ENCODE data around the gene METRNL.
"Not testable (repeated sequence)": the region's sequence is repeated elsewhere in the genome, so short reads cannot be mapped to it uniquely, and the experiment has no call there.

Gene METRNL

DNA sequence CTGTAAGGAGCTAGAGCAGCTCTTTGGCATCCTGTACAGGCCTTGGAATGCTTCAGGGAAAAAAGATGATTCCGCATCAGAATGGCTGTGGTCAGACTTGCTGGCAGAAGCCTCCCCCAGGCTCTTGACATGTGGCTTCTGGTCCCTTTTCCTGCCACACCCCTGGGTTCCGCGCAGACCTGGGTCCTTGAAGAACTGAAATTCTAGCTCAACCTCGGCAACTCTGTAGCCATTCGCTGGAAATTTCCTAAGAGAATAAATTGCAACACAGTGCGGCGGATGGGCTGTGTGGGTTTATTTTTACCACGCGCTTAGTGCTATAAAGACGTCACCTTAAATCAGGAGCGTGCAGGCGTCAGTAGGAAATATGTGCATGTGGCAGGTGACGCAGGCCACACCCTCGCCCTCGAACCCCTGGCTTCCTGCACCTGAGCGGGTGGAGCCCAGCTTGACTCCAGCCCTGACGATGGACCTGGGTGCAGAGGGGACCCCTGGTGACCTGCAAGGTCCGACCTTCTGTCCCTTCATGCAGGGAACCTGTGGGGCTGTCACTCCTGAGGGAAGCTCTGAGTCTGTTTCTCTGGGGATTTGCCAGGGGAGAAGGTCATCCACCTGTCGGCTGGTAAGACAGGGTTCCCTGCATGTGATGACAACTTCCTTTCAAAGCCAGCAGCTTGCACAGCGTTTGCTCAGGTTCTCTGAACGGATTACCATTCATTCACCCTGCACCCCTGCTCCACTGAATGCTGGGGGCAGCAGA is 46.3 kb downstream of the METRNL start:
- DNase-seq, result no peak

DNA sequence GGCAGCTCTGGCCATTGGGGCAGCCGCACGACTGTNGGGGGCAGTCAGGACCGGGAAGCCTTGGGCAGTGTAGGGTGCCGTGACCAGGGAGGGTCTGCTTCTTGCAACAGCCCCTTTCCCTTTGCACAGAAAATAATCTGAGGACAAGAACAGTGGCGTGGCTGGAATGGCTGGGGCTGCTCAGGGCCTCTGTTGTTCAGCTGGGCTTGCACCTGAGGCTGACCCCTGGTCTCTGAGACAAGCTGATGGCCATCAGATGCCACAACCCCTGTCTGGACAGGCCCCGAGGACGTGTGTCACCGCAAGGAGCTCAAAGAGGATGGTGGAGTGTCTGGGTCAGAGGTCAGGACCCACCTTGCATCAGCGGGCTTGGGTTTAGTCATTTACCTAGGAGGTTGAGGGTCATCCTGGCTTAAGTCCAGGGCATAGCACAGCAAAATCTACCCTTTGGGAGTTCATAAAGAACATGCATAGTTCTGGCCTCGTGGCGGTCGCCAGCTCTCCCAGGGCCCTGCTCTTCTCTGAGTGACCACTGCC is 46.9 kb downstream of the METRNL start:
- no peak for DNase-seq

DNA sequence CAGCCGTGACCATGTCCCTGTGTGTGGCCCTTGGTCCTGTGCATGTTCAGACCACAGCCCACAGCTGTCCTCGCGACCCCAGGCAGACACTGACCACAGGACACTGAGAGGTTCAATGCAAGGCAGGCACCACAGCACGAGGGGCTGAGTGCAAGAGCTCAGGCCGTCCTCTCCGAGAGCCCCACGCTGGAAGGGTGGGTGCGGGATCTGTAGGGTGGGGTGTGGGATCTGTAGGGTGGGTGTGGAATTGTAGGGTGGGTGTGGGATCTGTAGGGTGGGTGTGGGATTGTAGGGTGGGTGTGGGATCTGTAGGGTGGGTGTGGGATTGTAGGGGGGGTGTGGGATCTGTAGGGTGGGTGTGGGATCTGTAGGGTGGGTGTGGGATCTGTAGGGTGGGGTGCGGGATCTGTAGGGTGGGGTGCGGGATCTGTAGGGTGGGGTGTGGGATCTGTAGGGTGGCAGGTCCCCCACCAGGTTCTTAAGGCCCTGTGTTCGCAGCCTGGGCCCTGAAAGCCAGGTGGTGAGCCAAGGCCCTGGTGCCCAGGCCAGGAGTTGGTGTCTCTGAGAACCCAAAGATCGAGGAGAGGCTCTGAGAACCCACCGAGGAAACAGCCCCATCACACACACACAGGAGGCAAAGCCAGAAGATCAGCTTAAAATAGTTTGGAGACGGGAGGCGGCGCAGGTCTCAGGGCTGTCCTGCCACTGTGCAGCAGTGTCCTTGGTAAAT is 48.2 kb downstream of the METRNL start:
- no peak for DNase-seq

DNA sequence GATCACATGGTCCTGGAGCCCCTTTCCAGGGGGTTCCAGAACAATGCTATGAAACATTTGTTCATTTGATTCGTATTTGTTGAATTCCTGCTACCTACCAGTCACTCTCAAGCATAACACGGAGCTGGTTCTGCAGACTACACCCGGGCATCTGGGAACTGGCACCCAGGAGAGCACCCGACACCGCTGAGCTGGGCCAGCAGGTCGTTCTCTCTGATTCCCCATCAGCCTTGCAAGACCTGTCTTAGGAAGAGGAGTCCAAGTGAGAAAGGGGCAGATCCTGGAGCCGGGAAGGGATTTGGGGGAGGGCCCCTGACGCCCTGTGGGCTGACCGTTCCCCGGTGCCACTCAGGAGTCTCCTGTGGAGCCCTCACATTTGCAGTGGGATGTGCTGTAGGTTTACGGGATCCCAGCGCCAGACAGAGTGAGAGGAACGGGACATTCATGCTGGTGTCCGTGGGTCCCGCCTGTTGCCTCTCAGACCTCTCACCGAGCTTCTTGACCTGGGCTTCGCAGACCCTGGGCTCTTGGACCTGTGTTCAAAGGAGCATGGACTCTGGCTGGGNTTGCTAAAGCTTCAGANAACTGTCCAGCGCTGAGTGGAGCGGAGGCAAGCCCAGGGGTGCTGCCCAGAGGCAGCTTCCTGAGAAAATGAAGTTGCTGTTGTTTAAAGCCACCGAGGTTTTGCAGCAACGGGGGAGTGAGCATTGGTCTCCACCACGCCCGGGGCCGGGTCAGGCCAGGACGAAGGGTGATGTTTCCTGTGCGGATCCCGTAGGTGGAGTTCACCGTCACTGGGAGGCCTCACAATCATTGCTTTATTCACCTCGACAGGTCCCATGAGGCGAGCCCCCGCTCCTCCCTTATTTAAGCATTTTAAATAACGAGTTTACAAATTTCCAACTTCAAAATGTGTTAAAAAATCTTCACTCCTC is 49.2 kb downstream of the METRNL start:
- no peak for DNase-seq

DNA sequence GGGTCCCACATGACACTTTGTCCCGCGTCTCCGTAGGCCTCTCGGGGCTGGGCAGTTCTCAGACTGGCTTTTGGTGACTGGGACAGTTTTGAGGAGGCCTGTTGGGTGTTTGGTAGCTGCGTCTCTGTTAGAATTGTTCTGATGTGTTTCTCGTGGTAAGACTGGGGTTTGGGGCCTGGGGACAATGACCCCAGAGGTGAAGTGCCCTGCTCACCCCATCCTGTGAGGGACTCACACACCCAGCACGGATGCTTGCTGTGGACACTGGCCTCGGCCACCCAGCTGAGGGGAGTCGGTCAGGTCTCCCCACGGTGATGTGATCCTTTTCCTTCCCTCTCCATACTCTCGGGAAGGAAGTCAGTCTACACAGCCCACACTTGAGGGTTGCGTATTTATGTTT is 50.3 kb downstream of the METRNL start:
- no peak for DNase-seq

DNA sequence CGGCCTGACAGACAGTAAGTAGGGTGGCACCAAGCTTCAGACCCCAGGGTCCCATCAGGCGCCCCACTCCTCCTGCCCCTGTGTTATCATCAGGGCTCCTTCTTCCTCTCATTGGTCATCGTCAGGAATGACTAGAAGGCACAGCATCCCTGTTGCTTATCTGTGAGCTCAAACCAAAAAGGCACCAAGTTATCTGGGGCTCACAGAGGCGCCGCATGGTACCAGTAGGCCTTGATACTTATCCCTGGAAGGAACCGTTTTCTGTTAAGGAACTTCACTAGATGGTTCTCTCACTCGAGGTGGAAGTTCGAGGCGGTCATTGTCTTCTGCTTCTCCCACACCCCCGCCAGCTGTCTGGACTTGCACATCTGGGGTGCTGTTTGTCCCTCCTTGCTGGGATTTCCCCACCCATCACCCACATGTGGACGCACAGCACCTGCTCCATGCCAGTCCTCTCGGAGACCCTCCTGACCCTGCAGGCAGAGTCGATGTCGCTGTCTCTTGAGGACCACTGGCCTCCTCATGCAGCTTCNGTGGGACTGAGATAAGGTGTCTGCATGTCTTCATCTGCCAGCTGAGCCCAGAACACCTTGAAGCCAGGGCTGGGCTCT is 52.1 kb downstream of the METRNL start:
- no peak for DNase-seq

DNA sequence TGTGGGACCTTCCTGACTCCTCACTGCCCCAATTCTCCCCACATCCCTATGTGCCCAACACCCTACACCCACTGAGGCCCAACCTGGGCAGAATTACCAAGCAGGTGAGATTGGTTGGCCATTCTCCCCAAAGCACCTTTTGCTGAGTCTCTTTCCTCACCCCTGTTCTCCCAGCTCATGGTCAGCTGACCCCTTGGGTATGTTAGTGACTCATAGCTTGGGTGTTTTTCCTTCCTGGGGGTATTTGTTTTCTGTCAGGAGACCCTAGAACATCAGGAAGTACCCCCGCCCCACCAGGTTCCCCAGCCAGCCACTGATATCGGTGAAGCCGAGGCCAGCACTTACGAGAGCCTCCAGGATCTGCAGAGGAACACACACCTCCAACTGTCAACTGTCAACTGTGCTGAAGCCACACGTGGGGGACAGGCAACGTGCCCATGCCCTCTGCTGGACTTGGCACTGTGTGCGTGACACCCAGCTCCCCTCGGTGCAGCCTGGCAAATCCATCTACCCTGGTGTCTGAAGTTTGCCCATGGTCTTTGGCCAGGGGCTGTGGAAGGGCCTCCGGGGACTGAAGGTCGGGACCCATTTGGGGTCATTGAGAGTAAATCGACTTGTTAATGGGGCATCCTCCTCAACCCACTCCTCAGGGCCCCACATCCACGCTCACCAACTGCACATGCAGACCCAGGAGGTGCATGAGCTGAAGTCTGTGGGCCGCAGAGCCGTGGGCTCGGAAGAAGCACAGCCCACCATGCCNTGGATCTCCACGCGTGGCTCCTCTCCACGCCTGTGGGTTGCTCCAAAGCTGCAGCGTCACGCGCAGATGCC is 53.1 kb downstream of the METRNL start:
- no peak for DNase-seq

DNA sequence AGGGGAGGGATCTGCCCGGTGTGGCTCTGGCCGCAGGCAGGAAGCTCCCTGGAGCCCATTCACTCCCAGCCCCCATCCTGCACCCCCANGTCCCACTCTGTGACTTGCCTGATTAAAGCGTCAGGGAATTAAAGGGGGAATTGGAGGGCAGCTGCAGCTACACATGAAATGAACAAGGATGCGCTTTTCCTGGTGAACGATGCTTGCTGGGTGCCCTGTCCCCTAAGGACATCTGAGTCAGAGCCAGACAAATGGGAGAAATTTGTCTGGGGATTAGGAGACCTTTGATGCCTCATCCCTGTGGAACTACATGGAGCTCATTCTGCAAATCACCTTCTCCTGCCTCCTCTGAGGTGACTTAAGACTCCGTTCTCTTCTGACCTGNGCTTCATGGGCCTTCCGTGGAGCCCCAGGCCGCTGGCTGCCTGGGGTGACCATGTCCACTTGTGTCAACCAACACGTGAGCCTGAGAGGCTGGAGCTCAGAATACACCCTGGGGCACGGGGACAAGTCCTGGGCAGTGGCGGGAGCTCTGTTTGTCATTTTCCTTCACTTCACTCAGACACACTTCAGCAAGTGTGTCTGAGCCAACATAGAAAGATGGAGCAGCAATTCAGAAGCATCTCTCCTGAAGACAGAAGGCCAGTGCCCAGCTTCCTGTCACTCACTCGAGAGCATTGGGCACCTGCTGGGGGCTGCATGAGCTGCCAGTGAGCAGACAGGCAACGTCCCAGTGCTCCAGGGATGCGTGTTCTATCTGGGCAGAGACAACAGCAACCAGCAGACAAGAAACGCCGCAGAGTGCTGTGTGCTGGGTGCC is 54.1 kb downstream of the METRNL start:
- DNase-seq, result no peak

DNA sequence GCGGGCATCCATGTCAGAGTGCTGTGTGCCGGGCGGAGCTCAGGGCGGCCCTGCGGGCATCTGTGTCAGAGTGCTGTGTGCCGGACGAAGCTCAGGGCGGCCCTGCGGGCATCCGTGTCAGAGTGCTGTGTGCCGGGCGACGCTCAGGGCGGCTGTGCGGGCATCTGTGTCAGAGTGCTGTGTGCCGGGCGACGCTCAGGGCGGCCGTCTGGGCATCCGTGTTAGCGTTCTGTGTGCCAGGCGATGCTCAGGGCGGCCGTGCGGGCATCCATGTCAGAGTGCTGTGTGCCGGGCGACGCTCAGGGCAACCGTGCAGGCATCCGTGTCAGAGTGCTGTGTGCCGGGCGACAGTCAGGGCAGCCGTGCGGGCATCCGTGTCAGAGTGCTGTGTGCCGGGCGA is 55.0 kb downstream of the METRNL start:
- not testable (repeated sequence) for DNase-seq

DNA sequence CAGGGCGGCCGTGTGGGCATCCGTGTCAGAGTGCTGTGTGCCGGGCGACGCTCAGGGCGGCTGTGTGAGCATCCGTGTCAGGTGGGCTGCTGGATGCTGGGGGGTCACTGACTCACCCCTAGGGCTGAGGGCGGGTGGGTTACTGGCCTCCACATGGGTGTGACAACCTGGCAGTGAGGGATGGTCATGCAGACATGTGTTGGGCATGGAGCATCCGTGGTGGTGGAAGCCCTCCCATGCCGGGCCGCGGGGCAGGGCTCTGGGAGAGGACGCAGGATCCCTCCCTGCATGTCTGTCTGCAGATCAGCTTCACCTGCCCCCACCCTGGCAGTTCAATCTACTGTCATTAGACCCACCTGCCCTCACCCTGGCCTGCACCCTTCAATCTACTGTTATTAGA is 56.3 kb downstream of the METRNL start:
- DNase-seq, result no peak

DNA sequence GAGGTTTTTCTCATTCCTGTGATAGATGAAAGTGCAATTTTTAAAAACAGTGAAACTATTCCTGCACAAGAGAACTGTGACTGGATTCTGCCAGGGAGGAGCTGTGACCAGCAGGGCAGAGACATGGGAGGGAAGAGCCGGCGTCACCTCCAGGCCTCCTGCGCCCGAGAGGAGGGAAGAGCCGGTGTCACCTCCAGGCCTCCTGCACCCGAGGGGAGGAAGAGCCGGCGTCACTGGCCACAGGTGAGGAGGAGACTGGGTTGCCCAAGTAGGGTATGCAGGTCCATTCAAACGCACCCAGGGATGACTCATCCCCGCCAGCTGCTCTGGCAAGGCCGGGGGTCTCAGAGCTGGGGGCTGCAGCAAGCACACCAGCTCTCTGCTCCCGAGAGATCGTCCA is 56.7 kb downstream of the METRNL start:
- no peak for DNase-seq

DNA sequence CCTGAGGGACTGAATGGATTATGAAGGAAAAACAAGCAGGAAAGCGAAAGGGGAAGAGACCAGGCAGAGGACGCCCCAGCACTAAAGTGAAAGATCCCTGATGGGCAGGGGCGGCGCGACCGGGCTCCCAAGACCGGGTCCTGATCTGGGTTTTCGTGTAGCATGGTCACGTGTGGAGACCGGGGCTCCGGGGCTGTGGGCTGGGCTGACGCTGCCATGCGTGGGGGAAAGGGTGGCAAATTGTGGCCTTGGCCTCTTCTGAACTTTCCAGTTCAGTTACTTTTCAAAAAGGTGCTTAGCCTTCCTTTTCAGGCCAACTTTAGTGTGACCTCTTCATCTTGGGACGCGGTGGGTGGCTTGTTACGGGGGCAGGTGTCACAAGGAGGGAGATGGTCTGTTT is 57.5 kb downstream of the METRNL start:
- no peak for DNase-seq

DNA sequence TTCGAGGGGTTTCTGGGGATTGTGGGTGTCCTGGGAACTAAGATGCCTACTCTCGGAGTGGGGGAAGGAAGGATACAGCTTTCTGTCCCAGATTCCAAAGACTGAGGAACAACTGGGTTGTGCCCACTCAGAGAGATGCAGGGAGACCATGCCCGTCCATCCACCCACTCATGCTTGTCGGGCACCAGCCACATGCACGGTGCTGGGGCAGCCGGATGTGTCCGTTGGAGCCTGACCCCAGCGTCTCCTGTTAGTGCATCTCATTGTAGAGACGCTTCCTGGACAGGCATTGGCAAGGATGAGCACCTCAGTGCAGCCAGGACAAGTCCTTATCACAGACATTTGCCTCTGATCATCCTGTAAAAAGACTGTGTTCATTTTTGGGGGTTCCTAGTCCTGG is 58.1 kb downstream of the METRNL start:
- DNase-seq, result no peak

DNA sequence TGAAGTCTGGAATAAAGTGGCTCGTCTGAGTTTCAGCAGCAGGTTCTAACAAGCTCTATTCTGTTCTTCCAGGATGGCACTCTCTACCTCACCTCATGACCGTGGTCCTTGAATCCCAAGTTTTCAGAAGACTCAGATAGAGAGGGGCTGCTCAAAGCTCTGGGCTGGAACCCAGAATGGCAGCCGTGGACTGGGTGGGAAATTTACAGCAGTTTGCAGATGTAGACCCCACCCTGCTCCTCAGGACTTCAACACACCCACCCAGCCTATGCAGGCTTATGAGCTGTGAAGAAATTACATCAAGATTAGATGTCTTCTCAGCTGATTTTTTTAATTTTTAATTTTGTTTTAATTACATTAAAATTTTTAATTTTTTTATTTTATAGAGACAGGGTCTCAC is 59.4 kb downstream of the METRNL start:
- DNase-seq, result no peak

DNA sequence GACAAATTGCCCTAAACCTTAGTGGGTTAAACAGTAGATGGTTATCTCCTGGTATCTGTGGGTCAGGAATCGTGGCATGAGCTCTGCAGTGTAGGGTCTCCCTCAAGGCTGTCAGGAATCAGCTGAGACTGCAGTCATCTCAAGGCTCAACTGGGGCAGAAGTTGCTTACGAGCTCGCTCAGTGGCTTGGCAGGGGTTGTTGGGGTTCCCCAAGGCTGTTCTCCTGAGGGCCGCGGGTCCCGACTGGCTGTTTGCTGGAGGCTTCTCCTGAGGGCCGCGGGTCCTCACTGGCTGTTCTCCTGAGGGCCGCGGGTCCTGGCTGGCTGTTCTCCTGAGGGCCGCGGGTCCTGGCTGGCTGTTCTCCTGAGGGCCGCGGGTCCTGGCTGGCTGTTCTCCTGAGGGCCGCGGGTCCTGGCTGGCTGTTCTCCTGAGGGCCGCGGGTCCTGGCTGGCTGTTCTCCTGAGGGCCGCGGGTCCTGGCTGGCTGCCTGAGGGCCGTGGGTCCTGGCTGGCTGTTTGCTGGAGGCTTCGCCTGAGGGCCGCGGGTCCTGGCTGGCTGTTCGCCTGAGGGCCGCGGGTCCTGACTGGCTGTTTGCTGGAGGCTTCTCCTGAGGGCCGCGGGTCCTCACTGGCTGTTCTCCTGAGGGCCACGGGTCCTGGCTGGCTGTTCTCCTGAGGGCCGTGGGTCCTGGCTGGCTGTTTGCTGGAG is 60.3 kb downstream of the METRNL start:
- DNase-seq, result not testable (repeated sequence)

DNA sequence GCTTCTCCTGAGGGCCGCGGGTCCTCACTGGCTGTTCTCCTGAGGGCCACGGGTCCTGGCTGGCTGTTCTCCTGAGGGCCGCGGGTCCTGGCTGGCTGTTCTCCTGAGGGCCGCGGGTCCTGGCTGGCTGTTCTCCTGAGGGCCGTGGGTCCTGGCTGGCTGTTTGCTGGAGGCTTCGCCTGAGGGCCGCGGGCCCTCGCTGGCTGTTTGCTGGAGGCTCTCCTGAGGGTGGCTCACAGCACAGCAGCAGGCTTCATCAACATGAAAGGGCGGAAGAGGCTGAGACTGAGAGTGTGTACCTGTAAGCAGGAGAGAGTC is 60.8 kb downstream of the METRNL start:
- DNase-seq, result not testable (repeated sequence)

DNA sequence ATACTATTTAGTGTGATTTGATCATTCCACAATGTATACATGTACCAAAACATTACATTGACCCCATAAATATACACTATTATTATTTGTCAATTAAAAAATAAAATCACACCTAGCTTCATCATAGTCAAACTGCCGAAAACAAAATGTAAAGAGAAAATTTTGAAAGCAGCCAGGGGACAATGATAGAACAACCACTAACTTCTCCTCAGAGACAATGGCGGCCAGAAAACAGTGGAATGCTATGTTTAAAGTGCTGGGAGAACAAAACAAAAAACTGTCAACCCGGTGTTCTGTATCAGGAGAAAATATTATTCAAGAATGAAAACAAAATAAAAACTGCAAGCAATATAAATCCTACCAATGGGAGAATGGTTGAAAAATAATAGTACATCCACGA is 63.2 kb downstream of the METRNL start:
- no peak for DNase-seq

DNA sequence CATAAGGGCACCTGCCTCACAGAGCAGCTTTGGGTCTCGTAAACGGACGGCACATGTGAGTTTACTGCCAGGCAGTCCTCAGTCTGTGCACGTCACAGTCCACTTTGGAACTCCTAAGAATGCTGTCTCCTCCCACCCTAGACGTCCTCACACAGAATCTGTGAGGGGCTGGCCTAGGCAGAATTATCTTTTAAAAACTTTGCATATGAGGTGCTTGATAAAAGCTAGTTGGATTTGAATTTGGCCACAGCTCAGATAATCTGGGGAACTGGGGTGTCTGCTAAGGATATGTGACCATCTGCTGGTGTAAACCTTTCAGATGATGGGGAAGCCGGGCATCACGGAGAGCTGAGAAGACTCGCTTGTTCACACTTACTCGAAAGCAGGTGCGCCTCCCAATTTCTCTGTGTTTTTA is 64.4 kb downstream of the METRNL start:
- no peak for DNase-seq
